Neuron (in vitro differentiated cells): Measurements from ENCODE around the gene BEST4.
"Not testable (repeated sequence)": the region's sequence is repeated elsewhere in the genome, so short reads cannot be mapped to it uniquely, and the experiment has no call there.

ENCODE experiments used
- H2AFZ ChIP-seq: one replicate; pipeline ENCODE4 v1.6.1; 2013; ENCODE audit warnings: low read depth, mild to moderate bottlenecking, inconsistent platforms, low read length, moderate library complexity
- H3K27me3 ChIP-seq: one replicate; pipeline ENCODE4 v1.6.1; 2013; ENCODE audit warnings: low read length; ENCODE audit not compliant: insufficient read depth
- H3K36me3 ChIP-seq: one replicate; pipeline ENCODE4 v1.6.1; 2013; ENCODE audit warnings: low read length; ENCODE audit not compliant: insufficient read depth
- H3K4me1 ChIP-seq: one replicate; pipeline ENCODE4 v1.6.1; 2013; ENCODE audit warnings: low read length; ENCODE audit not compliant: insufficient read depth
- H3K4me3 ChIP-seq: 2 replicates; pipeline ENCODE4 v1.5.1; 2013; ENCODE audit warnings: mild to moderate bottlenecking, low read length, moderate library complexity
- H3K9me3 ChIP-seq: one replicate; pipeline ENCODE4 v1.6.1; 2013; ENCODE audit warnings: low read length

BEST4 gene

DNA sequence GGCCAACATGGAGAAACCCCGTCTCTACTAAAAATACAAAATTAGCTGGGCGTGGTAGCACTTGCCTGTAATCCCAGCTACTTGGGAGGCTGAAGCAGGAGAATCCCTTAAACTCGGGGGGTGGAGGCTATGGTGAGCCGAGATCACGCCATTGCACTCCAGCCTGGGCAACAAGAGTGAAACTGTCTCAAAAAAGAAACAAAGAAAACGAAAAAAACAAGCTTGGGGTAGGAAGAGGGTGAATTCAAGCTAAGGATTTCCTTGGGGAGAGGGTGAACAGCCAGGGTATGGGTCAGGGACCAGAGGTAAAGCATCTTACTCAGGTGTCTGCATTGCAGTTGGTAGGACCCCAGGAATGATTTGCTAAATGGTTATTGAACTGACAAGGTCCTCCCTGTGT, 21.5 kb downstream of the BEST4 start:
- H3K27me3 ChIP-seq, H3K4me1 ChIP-seq, H3K4me3 ChIP-seq, H3K9me3 ChIP-seq, H2AFZ ChIP-seq: not testable (repeated sequence)
- peaks cover 49% of the 10 kb centered on the region for H3K36me3 ChIP-seq

DNA sequence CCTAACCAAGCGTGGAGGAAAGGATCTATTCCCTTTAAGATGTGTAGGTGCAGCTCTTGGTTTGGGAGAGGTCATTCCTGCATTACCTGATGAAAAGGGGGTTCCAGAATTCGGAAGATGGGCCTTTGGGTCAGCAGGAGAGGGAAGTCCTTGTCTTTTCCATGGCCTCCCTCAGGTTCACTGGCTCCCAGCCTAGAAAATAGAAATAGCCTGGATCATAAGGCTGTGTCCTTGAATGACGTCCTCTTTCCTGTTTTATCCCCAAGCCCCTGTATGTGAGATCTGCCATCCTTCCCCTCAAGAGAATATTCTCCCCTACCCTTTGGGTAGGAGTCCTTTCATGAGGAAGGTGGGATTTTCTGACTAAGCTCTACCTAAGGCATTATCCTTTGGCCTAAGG, 27.1 kb downstream of the BEST4 start:
- H3K27me3 ChIP-seq: no peaks in the 10 kb centered on the region
- no peaks in the 10 kb centered on the region for H3K4me1 ChIP-seq
- H2AFZ ChIP-seq: no peak overlapping the region
- no peaks in the 10 kb centered on the region for H3K9me3 ChIP-seq
- no peak overlapping the region for H3K4me3 ChIP-seq
- H3K36me3 ChIP-seq: peaks cover 71% of the 10 kb centered on the region

DNA sequence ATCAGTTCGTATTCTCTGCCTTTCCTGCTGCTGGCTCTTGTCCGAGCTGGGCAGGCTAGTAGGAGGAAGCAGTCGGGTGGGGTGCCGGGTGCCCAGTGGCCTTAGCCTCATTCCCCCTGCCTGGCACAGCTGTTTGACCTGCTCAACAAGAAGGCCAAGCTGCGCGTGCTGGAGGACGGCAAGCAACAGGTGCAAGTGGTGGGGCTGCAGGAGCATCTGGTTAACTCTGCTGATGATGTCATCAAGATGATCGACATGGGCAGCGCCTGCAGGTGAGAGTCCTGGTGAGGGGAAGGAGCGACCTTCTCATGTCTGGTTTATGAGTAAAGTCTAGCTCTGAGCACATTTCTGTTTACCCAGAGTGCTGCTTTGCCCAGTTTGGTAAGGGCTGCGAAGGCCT, 28.9 kb downstream of the BEST4 start:
- Histone ChIP-seq H2AFZ (no peak overlapping the region), H3K4me1 (no peaks in the 10 kb centered on the region), H3K27me3 (no peaks in the 10 kb centered on the region), H3K36me3 (peaks cover 81% of the 10 kb centered on the region), H3K9me3 (no peaks in the 10 kb centered on the region), H3K4me3 (no peak overlapping the region)

GRCh38 chr1:44757420-44757819, 30.6 kb downstream of the BEST4 start:
- H3K4me1 ChIP-seq: no peaks in the 10 kb centered on the region
- H3K4me3 ChIP-seq: no peak overlapping the region
- H3K27me3 ChIP-seq: no peaks in the 10 kb centered on the region
- H3K9me3 ChIP-seq: no peaks in the 10 kb centered on the region
- H2AFZ ChIP-seq: no peak overlapping the region
- H3K36me3 ChIP-seq: peaks cover 84% of the 10 kb centered on the region

DNA sequence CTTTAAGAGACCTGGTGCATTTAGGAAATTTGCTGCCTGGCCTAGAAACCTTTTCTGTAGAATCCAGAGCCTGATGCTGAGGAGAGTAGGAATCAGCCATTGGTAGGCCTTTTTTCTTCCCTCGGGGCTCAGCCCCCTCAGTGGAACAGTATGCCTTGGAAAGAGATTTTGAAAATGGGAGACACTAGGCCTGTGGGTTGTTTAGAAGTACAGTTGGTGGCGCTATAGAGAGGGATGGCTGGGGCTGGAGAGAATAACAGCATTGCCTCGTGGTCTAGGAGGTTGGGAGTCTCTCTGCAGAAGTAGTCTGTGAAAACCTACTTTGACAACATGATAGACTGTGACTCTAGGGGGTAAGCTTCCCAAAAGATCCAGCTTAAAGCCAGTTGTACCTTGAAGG, 40.1 kb downstream of the BEST4 start:
- Histone ChIP-seq H3K9me3 (no peaks in the 10 kb centered on the region), H3K36me3 (peaks cover 55% of the 10 kb centered on the region), H3K4me1 (no peaks in the 10 kb centered on the region), H3K4me3 (no peak overlapping the region), H2AFZ (no peak overlapping the region), H3K27me3 (no peaks in the 10 kb centered on the region)

DNA sequence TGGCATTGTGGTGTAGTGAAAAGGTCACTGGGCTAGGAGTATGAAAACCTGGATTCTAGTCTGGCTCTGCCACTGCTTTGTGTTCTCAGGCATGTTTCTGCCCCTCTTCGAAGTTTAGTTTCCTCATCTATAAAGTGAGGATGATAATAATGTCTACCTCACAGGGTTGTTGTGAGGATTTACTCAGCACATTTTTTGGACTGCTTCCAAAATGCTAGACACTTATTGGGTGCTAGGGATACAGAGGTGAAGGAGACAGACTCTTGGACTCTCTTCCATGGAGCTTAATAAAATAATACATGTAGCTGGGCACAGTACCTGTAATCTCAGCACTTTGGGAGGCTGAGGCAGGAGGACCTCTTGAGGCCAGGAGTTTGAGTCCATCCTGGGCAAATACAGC, 44.8 kb downstream of the BEST4 start:
- Histone ChIP-seq H3K27me3 (no peaks in the 10 kb centered on the region), H3K36me3 (peaks cover 38% of the 10 kb centered on the region), H2AFZ (no peak overlapping the region), H3K9me3 (no peaks in the 10 kb centered on the region), H3K4me3 (no peak overlapping the region), H3K4me1 (peaks cover 16% of the 10 kb centered on the region)

DNA sequence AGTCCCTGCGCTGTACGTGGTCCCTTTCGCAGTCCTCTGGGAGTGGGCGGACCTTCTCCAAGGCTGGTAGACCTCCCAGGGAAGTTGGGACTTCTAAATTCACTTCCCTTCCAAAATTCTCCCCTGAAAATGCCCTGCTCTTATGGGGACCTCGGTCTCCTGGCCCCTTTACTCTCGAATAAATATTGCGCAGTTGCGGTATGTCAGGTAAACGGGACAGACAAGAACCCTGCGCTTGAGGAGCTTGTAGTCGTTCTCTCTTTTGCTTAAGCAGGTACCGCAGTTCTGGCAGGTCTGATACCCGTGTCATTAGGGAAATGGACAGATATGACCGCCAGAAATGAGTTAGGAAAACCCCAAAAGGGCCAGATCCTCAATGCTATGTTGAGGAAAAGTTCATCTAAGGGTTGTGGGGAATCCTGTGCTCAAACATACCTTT, 47.8 kb downstream of the BEST4 start:
- peak overlapping the region; percentile 22 for H2AFZ ChIP-seq
- peaks cover 16% of the 10 kb centered on the region for H3K4me1 ChIP-seq
- no peaks in the 10 kb centered on the region for H3K27me3 ChIP-seq
- peak overlapping the region; percentile 76 for H3K4me3 ChIP-seq
- peaks cover 19% of the 10 kb centered on the region for H3K36me3 ChIP-seq
- no peaks in the 10 kb centered on the region for H3K9me3 ChIP-seq

- peak within 1 kb of the TSS; percentile 68 for H2AFZ ChIP-seq
- peak within 1 kb of the TSS; percentile 76 for H3K4me3 ChIP-seq
- H3K36me3 ChIP-seq: peaks cover 19% of the 10 kb centered on the region
- no peaks in the 10 kb centered on the region for H3K9me3 ChIP-seq
- H3K27me3 ChIP-seq: no peaks in the 10 kb centered on the region
- H3K4me1 ChIP-seq: peaks cover 16% of the 10 kb centered on the region
Measured at GRCh38 chr1:44739307-44740178, 48.4 kb downstream of the BEST4 start, which contains the start of gene KIF2C. KIF2C (plus strand) TSS chr1:44739837; CDS start chr1:44739933, 96 bp downstream.

DNA sequence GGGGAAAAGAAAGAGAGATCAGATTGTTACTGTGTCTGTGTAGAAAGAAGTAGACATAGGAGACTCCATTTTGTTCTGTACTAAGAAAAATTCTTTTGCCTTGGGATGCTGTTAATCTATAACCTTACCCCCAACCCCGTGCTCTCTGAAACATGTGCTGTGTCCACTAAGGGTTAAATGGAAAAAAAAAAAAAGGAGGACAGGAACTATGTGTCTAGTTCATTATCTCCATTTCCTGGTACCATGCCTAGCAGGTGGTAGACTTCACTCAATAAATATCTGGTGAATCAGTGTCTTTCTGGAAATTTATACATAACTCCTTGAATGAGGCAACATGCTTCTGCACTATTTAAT, 49.0 kb downstream of the BEST4 start:
- peak overlapping the region; percentile 68 for H2AFZ ChIP-seq
- H3K27me3 ChIP-seq, H3K9me3 ChIP-seq: not testable (repeated sequence)
- H3K4me1 ChIP-seq: peaks cover 16% of the 10 kb centered on the region
- peaks cover 14% of the 10 kb centered on the region for H3K36me3 ChIP-seq
- peak overlapping the region; percentile 76 for H3K4me3 ChIP-seq

GRCh38 chr1:44735992-44736391, 52.0 kb downstream of the BEST4 start:
- no peaks in the 10 kb centered on the region for H3K9me3 ChIP-seq
- H3K4me1 ChIP-seq: peaks cover 13% of the 10 kb centered on the region
- H2AFZ ChIP-seq: no peak overlapping the region
- no peak overlapping the region for H3K4me3 ChIP-seq
- no peaks in the 10 kb centered on the region for H3K27me3 ChIP-seq
- H3K36me3 ChIP-seq: no peaks in the 10 kb centered on the region

GRCh38 chr1:44733784-44734183, 54.2 kb downstream of the BEST4 start:
- H3K27me3 ChIP-seq: no peaks in the 10 kb centered on the region

More at GRCh38 chr1:44733784-44734183, 54.2 kb downstream of the BEST4 start:
- no peak overlapping the region for H3K4me3 ChIP-seq
- H2AFZ ChIP-seq: no peak overlapping the region
- H3K9me3 ChIP-seq: no peaks in the 10 kb centered on the region
- H3K4me1 ChIP-seq: peaks cover 5% of the 10 kb centered on the region
- no peaks in the 10 kb centered on the region for H3K36me3 ChIP-seq
